MM.1S (cell line): ENCODE results near the gene FEM1A.
"Not testable (repeated sequence)": the region's sequence is repeated elsewhere in the genome, so short reads cannot be mapped to it uniquely, and the experiment has no call there.

Experiments
- DNase-seq: peaks from one replicate; pipeline ENCODE4 v3.0.0-alpha.2; 2015
- H2AFZ ChIP-seq: fragments of 300-600 bp; sonication (generic); 2 replicates; pipeline ENCODE4 v1.6.0; 2016; ENCODE audit warnings: antibody characterized with exemption, low read length
- H3F3A ChIP-seq: fragments of 300-600 bp; sonication (generic); 2 replicates; pipeline ENCODE4 v1.6.1; 2016; ENCODE audit warnings: mild to moderate bottlenecking, antibody characterized with exemption, low read length, moderate library complexity, mixed read lengths; ENCODE audit not compliant: insufficient read depth
- H3K27ac ChIP-seq: fragments of 300-600 bp; sonication (generic); 2 replicates; pipeline ENCODE4 v1.5.1; 2016; ENCODE audit warnings: mild to moderate bottlenecking, low read length
- H3K27me3 ChIP-seq: fragments of 300-600 bp; sonication (generic); replicated peaks from 2 replicates; pipeline ENCODE4 v1.6.0; 2016; ENCODE audit warnings: low read length; ENCODE audit not compliant: insufficient read depth
- H3K36me3 ChIP-seq: fragments of 300-600 bp; sonication (generic); replicated peaks from 2 replicates; pipeline ENCODE4 v1.6.1; 2016; ENCODE audit warnings: mild to moderate bottlenecking, low read length, mixed read lengths; ENCODE audit not compliant: insufficient read depth
- H3K4me1 ChIP-seq: fragments of 300-600 bp; sonication (generic); 2 replicates; pipeline ENCODE4 v1.6.1; 2016; ENCODE audit warnings: low read length, mixed read lengths
- H3K4me2 ChIP-seq: fragments of 300-600 bp; sonication (generic); 2 replicates; pipeline ENCODE4 v1.6.0; 2016; ENCODE audit warnings: low read depth, low read length
- H3K4me3 ChIP-seq: fragments of 300-600 bp; sonication (generic); 2 replicates; pipeline ENCODE4 v1.5.1; 2016; ENCODE audit warnings: low read length, mixed read lengths
- H3K79me2 ChIP-seq: fragments of 300-600 bp; sonication (generic); 2 replicates; pipeline ENCODE4 v1.6.1; 2016; ENCODE audit warnings: mixed run types, low read length, mixed read lengths
- H3K9ac ChIP-seq: fragments of 300-600 bp; sonication (generic); 2 replicates; pipeline ENCODE4 v1.6.1; 2016; ENCODE audit warnings: low read length, mixed read lengths
- H3K9me2 ChIP-seq: fragments of 300-600 bp; sonication (generic); replicated peaks from 2 replicates; pipeline ENCODE4 v1.6.1; 2016; ENCODE audit warnings: mild to moderate bottlenecking, low read length, mixed read lengths; ENCODE audit not compliant: insufficient read depth
- H3K9me3 ChIP-seq: fragments of 300-600 bp; sonication (generic); replicated peaks from 2 replicates; pipeline ENCODE4 v1.6.1; 2016; ENCODE audit warnings: mild to moderate bottlenecking, low read length, mixed read lengths; ENCODE audit not compliant: insufficient read depth
- H4K20me1 ChIP-seq: fragments of 300-600 bp; sonication (generic); 2 replicates; pipeline ENCODE4 v1.6.1; 2016; ENCODE audit warnings: mild to moderate bottlenecking, low read length, moderate library complexity, mixed read lengths; ENCODE audit not compliant: insufficient read depth
- CTCF ChIP-seq: fragments of 300-600 bp; sonication (generic); IDR thresholded peaks from 2 replicates; pipeline ENCODE4 v1.5.1; 2016; ENCODE audit warnings: antibody characterized with exemption, low read length, mixed read lengths
- EZH2 ChIP-seq: fragments of 300-600 bp; sonication (generic); optimal IDR thresholded peaks from 2 replicates; pipeline ENCODE3; 2017; ENCODE audit warnings: low read depth, mild to moderate bottlenecking, antibody characterized with exemption, low read length, mixed read lengths
- EZH2phosphoT487 ChIP-seq: fragments of 300-600 bp; sonication (generic); IDR thresholded peaks from 2 replicates; pipeline ENCODE4 v1.6.1; 2018; ENCODE audit warnings: antibody characterized with exemption, low read length

Gene FEM1A

GRCh38 chr19:4830768-4831265, 39.3 kb downstream of the FEM1A start:
- TF ChIP-seq EZH2phosphoT487: no peak
- no peak for TF ChIP-seq EZH2
- no peak for TF ChIP-seq CTCF
- Histone ChIP-seq H3K36me3 (no peaks in the 10 kb centered on the region), H4K20me1 (no peaks in the 10 kb centered on the region), H3K27ac (no peak overlapping the region; the same call in 1 of the 2 replicates), H3K4me1 (peaks cover 7% of the 10 kb centered on the region), H3F3A (peaks cover 15% of the 10 kb centered on the region), H3K9me3 (no peaks in the 10 kb centered on the region), H3K9me2 (no peaks in the 10 kb centered on the region), H2AFZ (peak overlapping the region; percentile 95), H3K9ac (peak overlapping the region; percentile 84), H3K27me3 (no peaks in the 10 kb centered on the region), H3K79me2 (peaks cover 44% of the 10 kb centered on the region), H3K4me3 (peak overlapping the region; percentile 96), H3K4me2 (peak overlapping the region; percentile 65)
- DNase-seq: no peak

- DNase-seq: peak; percentile 82
- peaks cover 7% of the 10 kb centered on the region for H3K4me1 ChIP-seq
- H3K9me3 ChIP-seq: no peaks in the 10 kb centered on the region
- TF ChIP-seq EZH2: no peak
- H3K27me3 ChIP-seq: no peaks in the 10 kb centered on the region
- peaks cover 42% of the 10 kb centered on the region for H3K79me2 ChIP-seq
- H3K9me2 ChIP-seq: no peaks in the 10 kb centered on the region
- peak within 1 kb of the TSS; percentile 96 for H3K4me3 ChIP-seq
- no peaks in the 10 kb centered on the region for H3K36me3 ChIP-seq
- no peaks in the 10 kb centered on the region for H4K20me1 ChIP-seq
- H3F3A ChIP-seq: peaks cover 15% of the 10 kb centered on the region
- peak within 1 kb of the TSS; percentile 65 for H3K4me2 ChIP-seq
- peak within 1 kb of the TSS; percentile 20; the same call in 1 of the 2 replicates for H3K27ac ChIP-seq
- peak within 1 kb of the TSS; percentile 84 for H3K9ac ChIP-seq
- peak within 1 kb of the TSS; percentile 95 for H2AFZ ChIP-seq
These were observed 39.9 kb downstream of the FEM1A start, which contains the start of gene TICAM1 for GRCh38 chr19:4831304-4831978. Gene TICAM1, minus strand, starts transcription at chr19:4831712. Its CDS starts 13,335 bp downstream, at chr19:4818377.

- not testable (repeated sequence) for H3K4me1 ChIP-seq, H3K9me3 ChIP-seq, H3K9me2 ChIP-seq, DNase-seq, H3K36me3 ChIP-seq, H4K20me1 ChIP-seq, H3K27me3 ChIP-seq
- Histone ChIP-seq H3F3A (peaks cover 15% of the 10 kb centered on the region), H3K9ac (peak overlapping the region; percentile 84), H3K4me3 (peak overlapping the region; percentile 96), H3K4me2 (peak overlapping the region; percentile 65; the same call in 1 of the 2 replicates), H3K27ac (peak overlapping the region; percentile 20; the same call in 1 of the 2 replicates), H3K79me2 (peaks cover 39% of the 10 kb centered on the region), H2AFZ (peak overlapping the region; percentile 95)
These were observed 40.4 kb downstream of the FEM1A start for GRCh38 chr19:4831979-4832340.

GRCh38 chr19:4832776-4833175, 41.2 kb downstream of the FEM1A start:
- Histone ChIP-seq H3K4me3 (no peak overlapping the region), H3K27ac (no peak overlapping the region), H3K9ac (no peak overlapping the region), H2AFZ (no peak overlapping the region), H4K20me1 (no peaks in the 10 kb centered on the region), H3F3A (peaks cover 15% of the 10 kb centered on the region), H3K9me3 (no peaks in the 10 kb centered on the region), H3K27me3 (no peaks in the 10 kb centered on the region), H3K36me3 (no peaks in the 10 kb centered on the region), H3K4me1 (peaks cover 7% of the 10 kb centered on the region), H3K79me2 (peaks cover 36% of the 10 kb centered on the region), H3K9me2 (no peaks in the 10 kb centered on the region), H3K4me2 (no peak overlapping the region)
- DNase-seq: no peak
- TF ChIP-seq EZH2: no peak
- no peak for TF ChIP-seq EZH2phosphoT487
- no peak for TF ChIP-seq CTCF
